Measurements from ENCODE around the gene FAM163B. TPM values are rescaled to one million over a fixed set of nuclear protein-coding genes. Genes with fewer than 3 reads are reported as not detected.

The FAM163B gene
- total and polyA plus RNA-seq, 2 donors (not counting 1 experiment from before 2014, with no cell fraction given): not detected

DNA sequence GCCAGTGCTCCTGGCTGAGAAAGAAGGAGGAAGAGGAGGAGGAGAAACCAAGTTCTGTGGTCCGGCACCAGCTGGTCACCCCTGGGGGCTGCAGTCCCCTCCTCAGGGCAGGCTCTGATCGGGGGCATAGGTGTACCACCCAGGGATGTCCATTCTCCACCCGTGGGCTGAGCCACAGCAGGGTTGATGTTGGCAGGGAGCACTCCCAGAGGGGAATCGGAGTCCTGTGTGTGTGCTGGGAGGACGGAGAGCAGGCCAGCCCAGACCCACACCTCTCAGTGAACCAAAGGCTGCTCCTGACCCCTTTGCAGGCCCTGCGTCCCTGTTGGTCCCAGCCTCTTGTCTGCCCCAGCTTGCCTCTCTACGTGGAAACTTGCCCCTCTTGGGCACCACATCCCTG, 79.3 kb downstream of the FAM163B start:
- Histone ChIP-seq H3K4me1 (ENCODE audit: control insufficient read depth, extremely low read depth, insufficient read depth, low read length) (peaks cover 8% of the 10 kb centered on the region), H3K27me3 (ENCODE audit: control insufficient read depth, insufficient read depth, low read length) (peaks cover 49% of the 10 kb centered on the region), H3K27ac (ENCODE audit: insufficient read depth, low read length) (no peak overlapping the region)

DNA sequence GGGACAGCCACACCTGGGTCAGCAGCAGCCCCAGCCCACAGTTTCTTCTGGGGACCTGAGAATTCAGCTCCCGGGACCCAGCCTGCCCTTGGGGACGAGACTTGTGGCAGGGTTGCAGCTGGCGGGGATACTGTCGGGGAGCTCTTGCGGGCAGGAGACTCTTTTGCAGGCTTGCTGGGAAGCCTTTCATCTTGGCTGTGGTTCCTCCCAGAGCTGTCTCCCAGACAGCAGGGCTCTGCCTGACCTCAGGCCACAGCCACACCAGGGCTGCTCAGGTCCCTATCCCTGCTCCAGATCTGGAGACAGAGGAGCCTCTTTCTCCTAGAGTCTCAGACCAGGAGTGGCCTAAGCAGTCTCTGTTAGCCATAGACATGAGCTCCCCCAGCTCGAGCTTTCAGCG, 79.7 kb downstream of the FAM163B start:
- no peaks in the 10 kb centered on the region for H3K79me2 ChIP-seq (ENCODE audit: control insufficient read depth, insufficient read depth, low read length)
- H3K27me3 ChIP-seq (ENCODE audit: control insufficient read depth, insufficient read depth, low read length): peaks cover 49% of the 10 kb centered on the region
- no peak overlapping the region for H3K4me2 ChIP-seq (ENCODE audit: extremely low read depth, insufficient read depth, low read length)
- H2AFZ ChIP-seq (ENCODE audit: low read length): no peak overlapping the region
- H3K4me1 ChIP-seq (ENCODE audit: control insufficient read depth, extremely low read depth, insufficient read depth, low read length): peaks cover 5% of the 10 kb centered on the region
- no peaks in the 10 kb centered on the region for H3K9me3 ChIP-seq (ENCODE audit: control insufficient read depth, insufficient read depth, low read depth, low read length)
- no peak overlapping the region for H3K4me3 ChIP-seq (replicated peaks in 1 of 4; ENCODE audit: control extremely low read depth in 1 of 4, insufficient read depth in 1 of 4, low read depth in 3 of 4, low read length in 4 of 4)
- no peak overlapping the region for H3K27ac ChIP-seq (ENCODE audit: insufficient read depth, low read length)
- no peaks in the 10 kb centered on the region for H4K20me1 ChIP-seq (ENCODE audit: control insufficient read depth, extremely low read depth, insufficient read depth, low read length)
- no peaks in the 10 kb centered on the region for H3K36me3 ChIP-seq (ENCODE audit: control insufficient read depth, insufficient read depth, low read length)
- H3K9ac ChIP-seq (ENCODE audit: insufficient read depth, low read length): no peak overlapping the region
- no peak for DNase-seq (ENCODE audit: low read depth in 2 of 2)
- TF ChIP-seq, protein P1, sequence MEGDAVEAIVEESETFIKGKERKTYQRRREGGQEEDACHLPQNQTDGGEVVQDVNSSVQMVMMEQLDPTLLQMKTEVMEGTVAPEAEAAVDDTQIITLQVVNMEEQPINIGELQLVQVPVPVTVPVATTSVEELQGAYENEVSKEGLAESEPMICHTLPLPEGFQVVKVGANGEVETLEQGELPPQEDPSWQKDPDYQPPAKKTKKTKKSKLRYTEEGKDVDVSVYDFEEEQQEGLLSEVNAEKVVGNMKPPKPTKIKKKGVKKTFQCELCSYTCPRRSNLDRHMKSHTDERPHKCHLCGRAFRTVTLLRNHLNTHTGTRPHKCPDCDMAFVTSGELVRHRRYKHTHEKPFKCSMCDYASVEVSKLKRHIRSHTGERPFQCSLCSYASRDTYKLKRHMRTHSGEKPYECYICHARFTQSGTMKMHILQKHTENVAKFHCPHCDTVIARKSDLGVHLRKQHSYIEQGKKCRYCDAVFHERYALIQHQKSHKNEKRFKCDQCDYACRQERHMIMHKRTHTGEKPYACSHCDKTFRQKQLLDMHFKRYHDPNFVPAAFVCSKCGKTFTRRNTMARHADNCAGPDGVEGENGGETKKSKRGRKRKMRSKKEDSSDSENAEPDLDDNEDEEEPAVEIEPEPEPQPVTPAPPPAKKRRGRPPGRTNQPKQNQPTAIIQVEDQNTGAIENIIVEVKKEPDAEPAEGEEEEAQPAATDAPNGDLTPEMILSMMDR (conservative IDR thresholded peaks at IDR 0.05 in 1 of 2, IDR thresholded peaks at IDR 0.05 in 1 of 2; ENCODE audit: low read depth in 1 of 2, low read length in 2 of 2): no peak
- TF ChIP-seq EZH2 (IDR thresholded peaks at IDR 0.05; ENCODE audit: low read length, missing control alignments): no peak

More for the DNA sequence above, 79.3 kb downstream of the FAM163B start:
- H3K4me3 ChIP-seq (replicated peaks in 1 of 4; ENCODE audit: control extremely low read depth in 1 of 4, insufficient read depth in 1 of 4, low read depth in 3 of 4, low read length in 4 of 4): no peak overlapping the region
- H3K4me2 ChIP-seq (ENCODE audit: extremely low read depth, insufficient read depth, low read length): no peak overlapping the region
- no peak for DNase-seq (ENCODE audit: low read depth in 2 of 2)
- TF ChIP-seq, protein P1 (conservative IDR thresholded peaks at IDR 0.05 in 1 of 2, IDR thresholded peaks at IDR 0.05 in 1 of 2; ENCODE audit: low read depth in 1 of 2, low read length in 2 of 2): no peak
- TF ChIP-seq EZH2 (IDR thresholded peaks at IDR 0.05; ENCODE audit: low read length, missing control alignments): no peak
- H3K36me3 ChIP-seq (ENCODE audit: control insufficient read depth, insufficient read depth, low read length): no peaks in the 10 kb centered on the region
- no peaks in the 10 kb centered on the region for H3K79me2 ChIP-seq (ENCODE audit: control insufficient read depth, insufficient read depth, low read length)
- no peak overlapping the region for H2AFZ ChIP-seq (ENCODE audit: low read length)
- no peak overlapping the region for H3K9ac ChIP-seq (ENCODE audit: insufficient read depth, low read length)
- no peaks in the 10 kb centered on the region for H3K9me3 ChIP-seq (ENCODE audit: control insufficient read depth, insufficient read depth, low read depth, low read length)
- no peaks in the 10 kb centered on the region for H4K20me1 ChIP-seq (ENCODE audit: control insufficient read depth, extremely low read depth, insufficient read depth, low read length)

DNA sequence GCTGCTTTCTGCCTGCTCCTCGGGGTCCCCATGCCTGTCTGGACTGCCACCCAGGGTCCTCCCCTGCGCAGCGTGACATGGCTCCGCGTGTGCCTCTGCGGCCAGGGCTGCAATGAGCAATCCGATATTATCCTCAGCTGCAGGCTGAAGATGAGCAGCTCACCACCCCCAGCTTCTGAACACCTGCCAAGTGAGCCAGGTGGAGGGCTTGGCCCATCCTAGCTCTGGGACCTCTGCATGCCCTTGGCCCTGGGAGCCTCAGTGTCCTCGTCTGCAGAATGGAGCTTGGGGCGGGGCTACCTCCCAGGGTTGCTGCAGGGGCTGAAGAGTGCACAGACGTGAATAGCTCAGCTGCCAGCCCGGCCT, 80.3 kb downstream of the FAM163B start:
- Histone ChIP-seq H3K9ac (ENCODE audit: insufficient read depth, low read length) (no peak overlapping the region), H4K20me1 (ENCODE audit: control insufficient read depth, extremely low read depth, insufficient read depth, low read length) (no peaks in the 10 kb centered on the region), H2AFZ (ENCODE audit: low read length) (no peak overlapping the region), H3K4me2 (ENCODE audit: extremely low read depth, insufficient read depth, low read length) (no peak overlapping the region), H3K27ac (ENCODE audit: insufficient read depth, low read length) (no peak overlapping the region), H3K79me2 (ENCODE audit: control insufficient read depth, insufficient read depth, low read length) (no peaks in the 10 kb centered on the region), H3K36me3 (ENCODE audit: control insufficient read depth, insufficient read depth, low read length) (no peaks in the 10 kb centered on the region), H3K4me1 (ENCODE audit: control insufficient read depth, extremely low read depth, insufficient read depth, low read length) (peaks cover 1% of the 10 kb centered on the region), H3K27me3 (ENCODE audit: control insufficient read depth, insufficient read depth, low read length) (peaks cover 49% of the 10 kb centered on the region), H3K9me3 (ENCODE audit: control insufficient read depth, insufficient read depth, low read depth, low read length) (no peaks in the 10 kb centered on the region), H3K4me3 (replicated peaks in 1 of 4; ENCODE audit: control extremely low read depth in 1 of 4, insufficient read depth in 1 of 4, low read depth in 3 of 4, low read length in 4 of 4) (no peak overlapping the region)
- no peak for DNase-seq (ENCODE audit: low read depth in 2 of 2)
- TF ChIP-seq EZH2 (IDR thresholded peaks at IDR 0.05; ENCODE audit: low read length, missing control alignments): no peak
- TF ChIP-seq, protein P1 (conservative IDR thresholded peaks at IDR 0.05 in 1 of 2, IDR thresholded peaks at IDR 0.05 in 1 of 2; ENCODE audit: low read depth in 1 of 2, low read length in 2 of 2): no peak
